ENCODE measurements around the gene UBE2D2. TPM values are rescaled to one million over a fixed set of nuclear protein-coding genes. Genes with fewer than 3 reads are reported as not detected.
"Not testable (repeated sequence)": the region's sequence is repeated elsewhere in the genome, so short reads cannot be mapped to it uniquely, and the experiment has no call there.

Gene UBE2D2
- total and polyA plus RNA-seq, 2 of the 4 experiments (the other 2 are of a cell fraction) = 26.9 to 35.7 TPM

GRCh38 chr5:139597134-139597533, 36.0 kb downstream of the UBE2D2 start:
- in situ Hi-C loops (cut with MboI; ENCODE audit: low sequenced_read_pairs) = no loop called here
- Histone ChIP-seq H3K79me1 (ENCODE audit: low read depth in 1 of 2, low read length in 2 of 2) (peaks cover 15 to 53% of the 10 kb centered on the region in 2 experiments), H2BK20ac (ENCODE audit: low read depth, low read length) (no peak overlapping the region), H3K18ac (ENCODE audit: low read depth, low read length) (no peak overlapping the region), H2AFZ (replicated peaks; ENCODE audit: low read length, poor library complexity) (no peak overlapping the region), H3K36me3 (ENCODE audit: control insufficient read depth, insufficient read depth, low read length) (peaks cover 12% of the 10 kb centered on the region), H4K20me1 (ENCODE audit: insufficient read depth, low read length) (peaks cover 34% of the 10 kb centered on the region), H3K4me3 (ENCODE audit: insufficient read depth, low read depth, low read length) (no peak overlapping the region), H2BK15ac (ENCODE audit: low read depth, low read length) (no peak overlapping the region), H3K4ac (ENCODE audit: low read depth, low read length) (no peak overlapping the region), H3K4me2 (ENCODE audit: low read depth, low read length) (no peak overlapping the region), H3K9ac (ENCODE audit: low read depth, low read length) (no peak overlapping the region), H3K56ac (ENCODE audit: extremely low read depth, insufficient read depth, low read length) (no peak overlapping the region), H3K9me1 (ENCODE audit: insufficient read depth, low read length) (peaks cover 5% of the 10 kb centered on the region; the same call in 1 of the 2 replicates), H2BK5ac (ENCODE audit: low read depth, low read length, poor library complexity, severe bottlenecking) (peak overlapping the region; percentile 70), H4K91ac (ENCODE audit: insufficient read depth, low read depth, low read length) (no peak overlapping the region), H4K8ac (ENCODE audit: low read depth in 2 of 2, low read length in 2 of 2) (no peak overlapping the region), H3K27ac (ENCODE audit: insufficient read depth, low read length) (no peak overlapping the region), H2AK9ac (replicated peaks; ENCODE audit: low read depth, low read length, poor library complexity) (no peak overlapping the region), H3K4me1 (ENCODE audit: control insufficient read depth, insufficient read depth, low read length) (peaks cover 6% of the 10 kb centered on the region; the same call in 1 of the 2 replicates), H3K23ac (ENCODE audit: low read depth, low read length) (0 out of 2 replicates have a peak overlapping the region, but pooled peaks have one; percentile 3), H3K14ac (replicated peaks; ENCODE audit: low read depth, low read length) (no peak overlapping the region), H3K27me3 (ENCODE audit: control insufficient read depth, insufficient read depth, low read length) (no peaks in the 10 kb centered on the region), H4K5ac (ENCODE audit: low read depth, low read length) (no peak overlapping the region), H3K9me3 (ENCODE audit: control insufficient read depth, insufficient read depth, low read length) (no peaks in the 10 kb centered on the region), H2AK5ac (ENCODE audit: low read depth, low read length) (no peak overlapping the region), H2BK120ac (ENCODE audit: low read depth, low read length) (no peak overlapping the region)
- TF ChIP-seq CHD1 (IDR thresholded peaks at IDR 0.05; ENCODE audit: low read depth, low read length) (no peak), POLR2A (IDR thresholded peaks at IDR 0.05; ENCODE audit: low read depth, low read length) (no peak), CEBPB (IDR thresholded peaks at IDR 0.05; ENCODE audit: low read depth, low read length) (no peak), BHLHE40 (IDR thresholded peaks at IDR 0.05; ENCODE audit: low read depth, low read length) (no peak), RAD21 (IDR thresholded peaks at IDR 0.05; ENCODE audit: low read length) (no peak), USF2 (IDR thresholded peaks at IDR 0.05; ENCODE audit: low read depth, low read length) (no peak), FOS (IDR thresholded peaks at IDR 0.05; ENCODE audit: low read depth, low read length) (no peak), SMC3 (IDR thresholded peaks at IDR 0.05; ENCODE audit: low read depth, low read length) (no peak), MAFK (IDR thresholded peaks at IDR 0.05; ENCODE audit: low read depth, low read length) (no peak), RFX5 (IDR thresholded peaks at IDR 0.05; ENCODE audit: low read depth, low read length) (no peak)
- BruUV-seq (replicated peaks) = no TSS peak
- dilution Hi-C loops (cut with HindIII; ENCODE audit: low sequenced_read_pairs, unreplicated experiment) = no loop called here
- ATAC-seq (ENCODE audit: low read depth) (no peak), DNase-seq (no peak)
- ChIA-PET POLR2A (ENCODE audit: unreplicated experiment) (no interaction called here), CTCF (no interaction called here)
- intact Hi-C loops (cut with micrococcal nuclease) = no loop called here

- H3K79me1 ChIP-seq (ENCODE audit: low read depth in 1 of 2, low read length in 2 of 2) = peaks cover 18 to 53% of the 10 kb centered on the region in 2 experiments
- H3K4me1 ChIP-seq (ENCODE audit: control insufficient read depth, insufficient read depth, low read length); H2AK9ac ChIP-seq (replicated peaks; ENCODE audit: low read depth, low read length, poor library complexity); H3K4me2 ChIP-seq (ENCODE audit: low read depth, low read length); H2AFZ ChIP-seq (replicated peaks; ENCODE audit: low read length, poor library complexity); H3K27me3 ChIP-seq (ENCODE audit: control insufficient read depth, insufficient read depth, low read length); H3K23ac ChIP-seq (ENCODE audit: low read depth, low read length); in situ Hi-C loops (cut with MboI; ENCODE audit: low sequenced_read_pairs); H4K5ac ChIP-seq (ENCODE audit: low read depth, low read length); ATAC-seq (ENCODE audit: low read depth); H3K9ac ChIP-seq (ENCODE audit: low read depth, low read length); H2BK20ac ChIP-seq (ENCODE audit: low read depth, low read length); H3K56ac ChIP-seq (ENCODE audit: extremely low read depth, insufficient read depth, low read length); H3K9me1 ChIP-seq (ENCODE audit: insufficient read depth, low read length); H3K9me3 ChIP-seq (ENCODE audit: control insufficient read depth, insufficient read depth, low read length); H3K4ac ChIP-seq (ENCODE audit: low read depth, low read length); H2BK5ac ChIP-seq (ENCODE audit: low read depth, low read length, poor library complexity, severe bottlenecking); H3K4me3 ChIP-seq (ENCODE audit: insufficient read depth, low read depth, low read length); H2BK120ac ChIP-seq (ENCODE audit: low read depth, low read length); dilution Hi-C loops (cut with HindIII; ENCODE audit: low sequenced_read_pairs, unreplicated experiment); intact Hi-C loops (cut with micrococcal nuclease); H4K8ac ChIP-seq (ENCODE audit: low read depth in 2 of 2, low read length in 2 of 2); H4K91ac ChIP-seq (ENCODE audit: insufficient read depth, low read depth, low read length); H2BK15ac ChIP-seq (ENCODE audit: low read depth, low read length); H3K14ac ChIP-seq (replicated peaks; ENCODE audit: low read depth, low read length); H3K18ac ChIP-seq (ENCODE audit: low read depth, low read length); H3K27ac ChIP-seq (ENCODE audit: insufficient read depth, low read length); H2AK5ac ChIP-seq (ENCODE audit: low read depth, low read length); BruUV-seq (replicated peaks); DNase-seq: not testable (repeated sequence)
- H3K36me3 ChIP-seq (ENCODE audit: control insufficient read depth, insufficient read depth, low read length) = peaks cover 21% of the 10 kb centered on the region
- CTCF ChIA-PET = interaction anchor here (0.6 kb wide), 1 partner anchor 114 kb away, joined by 6 read pairs; no protein-coding TSS in a partner anchor
- peaks cover 28% of the 10 kb centered on the region for H4K20me1 ChIP-seq (ENCODE audit: insufficient read depth, low read length)
- POLR2A ChIA-PET (ENCODE audit: unreplicated experiment) = interaction anchor here (0.6 kb wide), 2 partner anchors 54 to 179 kb away, joined by 4 to 12 read pairs; no protein-coding TSS in a partner anchor
- no CpG with 5 or more reads among the region's 5 CpGs for WGBS, 2 experiments (ENCODE audit: extremely low coverage in 2 of 2, insufficient read length in 1 of 2)
Measured at GRCh38 chr5:139598601-139598965, 37.4 kb downstream of the UBE2D2 start.
